Activated CD4-positive, alpha-beta T cell treated with anti-CD3 and anti-CD28 coated beads, Interleukin-2, amount 50 U/mL, for 1 hour (primary cell): ENCODE measurements around the gene IFNA1.
"Not testable (repeated sequence)": the region's sequence is repeated elsewhere in the genome, so short reads cannot be mapped to it uniquely, and the experiment has no call there.

ENCODE experiments used
- DNase-seq: peaks from one replicate; pipeline ENCODE4 v3.0.0-alpha.2; 2020

Gene IFNA1

DNA sequence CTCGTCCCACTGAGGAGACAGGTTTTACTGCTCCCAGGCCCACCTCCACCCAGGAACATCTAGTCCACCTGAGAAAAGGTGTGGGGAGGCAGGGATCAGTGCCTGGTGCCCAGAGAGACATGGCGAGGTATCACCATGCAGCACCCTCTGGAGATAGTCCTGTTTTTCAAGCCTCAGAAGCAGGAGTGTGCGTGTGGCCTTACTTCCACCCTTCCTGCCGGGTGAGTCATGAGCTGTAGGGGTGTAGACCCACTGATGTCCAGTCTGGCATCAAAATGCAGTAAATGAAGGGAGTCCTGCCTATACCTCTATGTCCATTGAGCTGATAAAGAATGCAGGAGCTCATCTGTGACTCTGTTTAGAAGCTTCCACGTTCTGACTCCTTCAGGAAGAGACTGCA is 9.1 kb downstream of the IFNA1 start:
- DNase-seq: not testable (repeated sequence)

DNA sequence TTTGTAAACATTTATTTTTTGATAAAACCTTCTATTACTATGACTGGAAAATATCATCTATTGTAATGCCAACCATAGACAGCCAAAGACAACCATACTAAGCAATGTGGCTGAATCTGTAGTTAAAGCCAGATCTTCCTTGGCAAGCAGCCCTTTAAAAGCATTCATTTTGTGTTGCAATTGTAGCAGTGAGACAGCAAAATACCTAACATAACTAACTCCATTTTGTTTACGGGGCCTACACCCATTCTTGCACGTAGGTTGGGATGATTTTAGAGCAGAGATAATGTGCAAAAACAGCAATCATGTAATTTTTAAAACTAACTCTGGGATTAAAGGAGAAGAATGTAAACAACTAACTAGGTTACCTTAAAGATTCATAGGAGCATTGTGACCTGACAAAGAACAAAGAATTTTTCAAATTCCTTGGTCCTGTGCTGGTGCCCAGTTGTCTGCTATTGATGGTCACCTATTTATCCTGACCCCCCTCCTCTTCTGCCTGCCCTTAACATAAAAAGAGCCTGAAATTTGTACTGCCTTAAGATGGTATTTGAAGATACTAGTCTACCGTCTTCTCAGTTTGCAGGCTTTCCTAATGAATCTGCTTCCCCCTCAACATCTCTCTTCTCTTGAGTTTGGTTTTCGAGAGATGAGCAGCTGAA is 10.6 kb downstream of the IFNA1 start:
- no peak for DNase-seq

- no peak for DNase-seq
These were observed 12.4 kb downstream of the IFNA1 start for GRCh38 chr9:21452681-21453080.

- DNase-seq: no peak
These were observed 13.9 kb downstream of the IFNA1 start for GRCh38 chr9:21454149-21454548.

GRCh38 chr9:21455320-21455719 is 15.1 kb downstream of the IFNA1 start:
- peak; percentile 10 for DNase-seq

DNA sequence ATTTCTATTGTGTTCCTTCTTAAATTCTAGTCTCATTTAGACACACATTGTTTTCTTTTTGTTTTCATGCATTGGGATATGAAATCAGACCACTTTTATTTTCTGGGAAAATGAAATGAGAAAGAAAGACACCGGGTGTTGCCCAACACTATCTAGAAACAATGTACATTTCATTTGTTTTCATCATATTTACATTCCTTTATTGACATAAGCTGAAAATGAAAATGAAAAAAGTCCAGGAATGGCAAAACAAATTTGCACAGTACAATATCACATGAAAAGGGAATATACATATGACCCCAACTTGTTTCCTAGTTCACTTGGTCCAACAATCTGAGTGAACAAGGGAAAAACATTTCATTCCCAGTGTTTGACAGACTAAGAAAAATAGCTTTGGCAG is 21.1 kb downstream of the IFNA1 start:
- DNase-seq: no peak

- no peak for DNase-seq
These were observed 24.9 kb downstream of the IFNA1 start for GRCh38 chr9:21465138-21465537.

- DNase-seq: no peak
These were observed 25.8 kb downstream of the IFNA1 start for GRCh38 chr9:21465859-21466518.

DNA sequence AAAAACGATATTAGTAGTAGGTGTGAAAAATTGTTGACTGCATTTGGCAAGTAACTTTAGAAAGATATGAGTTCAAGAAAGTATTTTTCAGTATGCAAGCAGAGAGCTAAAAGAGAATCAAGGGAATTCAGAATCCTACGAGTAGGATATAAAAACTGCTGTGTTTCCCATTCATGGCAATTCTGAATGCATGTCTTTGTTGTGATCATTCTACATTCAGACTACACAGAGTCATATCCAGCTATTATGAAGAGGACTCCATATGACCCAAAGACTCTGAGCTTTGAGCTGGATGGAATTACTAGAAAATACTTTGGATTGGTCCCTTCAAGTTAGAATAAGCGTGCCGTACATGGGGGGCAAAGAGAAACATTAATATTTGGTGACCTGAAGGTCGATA is 29.9 kb downstream of the IFNA1 start:
- no peak for DNase-seq

GRCh38 chr9:21473236-21473635 is 33.0 kb downstream of the IFNA1 start:
- no peak for DNase-seq

GRCh38 chr9:21477466-21477865 is 37.2 kb downstream of the IFNA1 start:
- DNase-seq: no peak

DNA sequence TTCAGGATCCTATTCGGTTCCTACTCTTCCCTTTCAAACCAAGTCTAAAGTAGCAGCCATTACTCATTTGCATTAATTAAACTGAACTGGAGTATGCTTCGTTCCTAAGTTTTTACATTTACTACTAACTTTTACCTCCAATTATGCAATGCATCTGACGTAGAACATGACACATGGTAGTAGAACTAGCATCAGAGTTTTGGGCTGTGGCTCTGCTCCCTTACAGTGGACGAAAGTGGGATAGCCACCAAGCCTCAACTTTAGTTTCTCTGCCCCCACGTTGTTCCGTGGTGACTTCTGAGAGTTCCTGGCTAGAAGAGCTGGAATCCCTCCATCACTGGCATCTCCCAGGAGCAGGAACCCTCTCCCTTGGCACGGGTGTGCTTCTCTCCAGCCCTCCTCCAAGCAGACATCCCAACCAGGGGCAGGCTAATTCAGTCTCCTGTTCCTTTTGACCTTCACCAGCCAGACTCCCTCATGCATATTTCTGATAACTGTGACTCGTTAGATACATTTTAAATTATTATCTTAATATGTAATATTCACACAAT is 39.0 kb downstream of the IFNA1 start:
- DNase-seq: no peak

DNA sequence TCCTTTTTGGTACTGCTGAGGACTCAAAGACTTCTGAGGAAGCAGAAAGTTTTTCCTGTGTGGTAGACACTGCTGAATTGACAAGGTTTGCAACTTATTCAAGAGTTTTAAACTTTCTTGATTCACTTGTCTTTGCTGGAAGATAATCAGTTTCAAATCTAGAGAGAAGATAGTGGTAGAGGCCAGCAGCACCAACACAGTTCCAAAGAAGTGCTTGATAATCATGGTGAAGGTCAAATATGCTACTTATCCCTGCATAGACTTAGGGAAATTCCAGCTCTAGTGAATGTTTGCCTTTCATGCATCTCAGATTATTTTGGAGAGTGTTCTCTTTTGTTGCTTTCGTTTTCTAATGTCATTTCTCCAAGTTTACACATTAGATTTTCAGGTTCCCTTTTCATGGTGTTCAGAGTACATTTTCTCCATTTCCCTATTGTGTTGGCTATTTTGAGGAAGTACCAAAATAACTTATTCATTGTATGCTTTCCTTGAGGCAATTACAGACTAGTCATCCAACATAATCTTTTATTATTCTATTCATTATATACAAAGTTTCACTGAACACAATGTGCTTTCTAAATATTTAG is 41.3 kb downstream of the IFNA1 start:
- DNase-seq: no peak

DNA sequence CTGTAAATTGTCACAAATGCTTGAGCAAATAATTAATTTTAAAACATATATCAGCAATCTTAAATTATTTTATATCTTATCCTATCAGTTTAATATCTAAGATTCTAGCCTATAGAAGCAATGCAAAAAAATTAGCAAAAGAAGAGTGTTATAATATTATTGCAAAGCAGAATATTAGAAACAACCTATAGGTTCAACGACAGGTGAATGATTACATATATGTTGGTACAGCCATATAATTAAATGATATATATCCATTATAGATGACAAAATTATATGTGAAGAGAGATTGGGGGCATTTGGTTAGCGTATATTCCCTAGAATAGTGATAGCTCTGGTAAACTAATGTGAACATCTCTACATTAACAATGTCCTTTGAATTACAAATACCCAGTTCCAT is 42.0 kb downstream of the IFNA1 start, which contains the start of gene IFNE:
TSS of gene IFNE (minus strand) at position 101 of the 400 bp plus-strand sequence. CDS start 619 bp downstream, outside the sequence.
- DNase-seq: no peak
